Stimulated activated CD8-positive, alpha-beta memory T cell treated with anti-CD3 and anti-CD28 coated beads, Interleukin-2, amount 100 ng/mL, for 48 hours (primary cell): ENCODE results near the gene FAM81A.
"Not testable (repeated sequence)": the region's sequence is repeated elsewhere in the genome, so short reads cannot be mapped to it uniquely, and the experiment has no call there.

ENCODE experiments used
- DNase-seq, 2 donors: peaks; one replicate each; pipeline ENCODE4 v3.0.0-alpha.2; 2020; ENCODE audit warnings: low read depth in 2 of 2

The FAM81A gene

DNA sequence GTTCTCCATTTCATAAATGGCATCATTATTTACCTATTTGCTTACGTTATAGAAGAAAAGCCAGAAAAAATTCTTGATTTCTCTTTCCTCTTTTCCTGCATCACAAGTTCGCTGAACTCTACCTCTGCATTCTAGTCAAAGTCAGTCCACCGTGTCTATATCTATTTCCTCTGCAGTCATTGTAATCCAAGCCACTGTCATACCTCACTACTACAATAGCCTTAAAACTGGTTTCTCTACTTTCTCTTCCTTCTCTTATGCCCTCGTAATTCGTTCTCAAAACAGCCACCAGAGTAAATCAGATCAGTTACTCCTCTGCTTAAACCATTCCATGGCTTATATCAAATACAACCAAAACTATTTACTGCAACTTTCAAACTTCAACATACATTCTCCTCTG, 13.4 kb upstream of the FAM81A start:
- DNase-seq, result no peak

GRCh38 chr15:59428898-59429297, 9.1 kb upstream of the FAM81A start:
- not testable (repeated sequence) for DNase-seq

DNA sequence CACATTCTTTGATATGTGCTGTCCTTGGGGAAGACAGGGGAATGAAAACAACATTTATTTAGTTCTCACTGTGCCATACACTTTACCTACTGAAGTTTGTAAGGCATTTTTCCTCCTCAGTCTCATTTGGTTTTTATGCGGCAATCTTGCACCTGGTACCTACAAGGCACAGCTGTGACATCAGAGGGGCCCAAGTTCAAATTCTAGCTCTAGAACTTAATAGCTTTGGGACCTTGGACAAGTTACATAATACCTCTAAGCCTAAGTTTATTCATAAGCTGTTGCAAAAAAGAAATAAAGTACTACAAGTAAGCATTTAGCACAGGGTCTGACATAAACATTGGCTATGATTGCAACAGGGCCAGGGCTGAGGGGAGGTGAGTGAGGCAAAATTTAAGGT, 5.6 kb upstream of the FAM81A start:
- DNase-seq, result no peak

DNA sequence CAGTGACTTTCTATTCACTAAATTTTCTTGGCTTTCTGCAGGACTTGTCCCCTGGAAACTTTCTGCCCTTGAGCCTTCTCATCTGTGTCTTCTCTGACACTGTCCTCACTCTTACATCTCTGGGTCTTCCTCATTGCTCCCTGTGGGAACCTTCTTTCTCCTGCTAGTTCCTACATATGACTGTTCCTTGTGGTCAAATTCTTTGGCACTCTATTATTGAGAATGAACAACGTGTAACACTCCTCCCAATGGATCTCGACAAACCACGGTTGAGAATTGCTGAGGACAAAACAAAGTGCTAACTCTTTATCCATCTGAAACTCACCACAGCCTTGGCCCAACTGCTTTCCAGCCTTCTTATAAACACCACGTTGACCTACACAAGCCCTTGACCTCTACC, 3.5 kb upstream of the FAM81A start:
- no peak for DNase-seq

DNA sequence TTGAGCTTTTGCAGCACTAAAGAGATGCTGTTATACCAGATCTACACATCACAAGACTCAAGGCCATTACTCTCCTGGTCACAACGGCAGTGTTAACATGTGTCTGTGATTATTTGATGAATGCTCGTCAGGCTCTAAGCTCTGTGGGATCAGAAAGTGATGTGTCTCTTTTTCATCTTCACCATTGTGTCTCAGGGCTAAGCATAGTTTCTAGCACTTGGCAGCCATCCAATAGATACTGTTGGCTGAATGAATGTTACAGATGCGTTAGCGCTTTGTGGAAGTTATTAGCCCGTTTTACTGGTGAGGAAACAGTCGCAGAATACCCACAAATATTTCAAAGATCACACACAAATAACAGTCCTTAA, 1.2 kb upstream of the FAM81A start:
- no peak for DNase-seq

GRCh38 chr15:59437142-59437816, 707 bp upstream of the FAM81A start:
- DNase-seq, result no peak

DNA sequence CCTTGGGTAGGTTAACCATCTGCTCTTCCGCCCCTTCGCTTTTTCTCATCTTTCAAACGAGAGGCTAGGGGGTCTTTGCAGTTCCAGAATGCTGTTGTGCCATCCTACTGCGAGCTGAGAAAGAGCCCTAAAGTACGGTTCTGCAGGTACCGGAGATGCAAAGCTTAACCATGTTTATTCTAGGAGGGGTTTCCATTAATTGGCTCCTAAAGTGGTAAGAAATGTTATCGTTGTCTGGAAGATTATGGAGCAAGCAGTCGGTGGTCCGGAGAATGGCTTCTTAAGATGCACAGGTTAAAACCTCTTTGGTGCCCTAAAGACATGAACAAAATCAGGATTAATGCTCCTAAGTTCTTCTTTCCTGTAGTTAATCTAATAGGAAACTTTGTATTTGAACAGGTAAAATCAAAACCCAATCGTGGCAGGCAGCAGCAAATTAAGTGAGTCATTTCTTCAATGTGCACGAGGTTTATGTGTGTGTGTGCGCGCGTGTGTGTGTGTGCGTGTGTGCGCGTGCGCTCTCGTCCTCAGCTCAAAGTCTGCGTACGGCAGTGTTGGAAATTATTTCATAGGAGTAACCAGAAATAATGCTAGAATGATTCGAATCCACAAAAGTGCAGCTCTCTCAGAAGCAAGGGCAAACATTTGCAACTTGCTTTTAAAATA, 772 bp downstream of the FAM81A start:
- no peak for DNase-seq

DNA sequence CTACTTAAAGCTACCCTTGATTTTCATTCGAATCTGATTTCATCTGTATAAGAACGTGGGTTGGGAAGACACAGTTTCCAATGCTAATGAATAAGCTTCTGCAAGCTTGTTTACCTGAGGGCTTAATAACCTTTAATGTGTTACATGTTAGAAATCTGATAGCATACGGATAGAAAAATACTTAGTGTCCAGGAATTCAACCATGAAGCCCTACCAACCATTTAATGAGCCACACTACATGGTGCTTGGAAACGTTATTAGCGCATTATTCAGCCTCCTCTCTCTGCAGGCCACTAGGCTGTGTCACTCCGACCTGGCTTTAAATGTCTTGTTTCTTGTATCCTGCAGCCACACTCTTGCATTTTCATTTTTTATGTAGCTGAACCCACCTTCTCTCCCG, 1.6 kb downstream of the FAM81A start:
- DNase-seq, result no peak

DNA sequence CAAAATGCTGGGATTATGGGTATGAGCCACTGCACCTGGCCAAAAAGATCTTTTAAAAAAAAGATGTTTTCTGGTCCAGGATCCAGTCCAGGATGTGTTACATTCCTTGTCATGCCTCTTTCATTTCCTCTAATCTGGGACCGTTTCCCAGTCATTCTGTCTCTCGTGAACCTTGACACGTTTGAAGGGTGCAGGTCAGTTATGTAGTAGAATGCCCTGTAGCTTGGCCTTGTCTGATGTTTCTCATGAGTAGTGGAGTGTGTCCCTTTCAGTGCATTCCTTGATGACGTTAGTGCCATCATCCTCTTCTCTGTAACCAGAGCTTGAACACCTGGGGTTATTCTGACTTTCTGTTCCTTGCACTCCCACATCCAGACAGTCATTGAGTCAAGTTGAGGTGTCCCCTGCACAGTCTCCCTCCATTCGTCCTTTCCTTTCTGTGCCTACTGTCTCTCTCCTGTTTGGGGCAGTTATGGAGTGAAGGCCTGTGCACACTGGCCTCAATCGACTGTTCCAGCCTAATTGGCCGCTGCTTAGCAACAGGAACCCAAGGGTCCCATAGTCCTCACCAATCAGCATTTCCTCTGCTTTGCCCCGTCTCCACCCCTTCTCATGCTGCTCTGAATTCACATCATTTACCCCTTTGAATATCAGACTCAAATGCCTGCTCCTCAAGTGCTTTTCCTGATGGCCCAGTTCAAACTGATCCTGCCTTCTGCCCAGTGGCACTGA, 5.5 kb downstream of the FAM81A start:
- no peak for DNase-seq

GRCh38 chr15:59444081-59444835, 6.3 kb downstream of the FAM81A start:
- no peak for DNase-seq

- DNase-seq, result no peak
These were observed 7.1 kb downstream of the FAM81A start for GRCh38 chr15:59444980-59445545.

DNA sequence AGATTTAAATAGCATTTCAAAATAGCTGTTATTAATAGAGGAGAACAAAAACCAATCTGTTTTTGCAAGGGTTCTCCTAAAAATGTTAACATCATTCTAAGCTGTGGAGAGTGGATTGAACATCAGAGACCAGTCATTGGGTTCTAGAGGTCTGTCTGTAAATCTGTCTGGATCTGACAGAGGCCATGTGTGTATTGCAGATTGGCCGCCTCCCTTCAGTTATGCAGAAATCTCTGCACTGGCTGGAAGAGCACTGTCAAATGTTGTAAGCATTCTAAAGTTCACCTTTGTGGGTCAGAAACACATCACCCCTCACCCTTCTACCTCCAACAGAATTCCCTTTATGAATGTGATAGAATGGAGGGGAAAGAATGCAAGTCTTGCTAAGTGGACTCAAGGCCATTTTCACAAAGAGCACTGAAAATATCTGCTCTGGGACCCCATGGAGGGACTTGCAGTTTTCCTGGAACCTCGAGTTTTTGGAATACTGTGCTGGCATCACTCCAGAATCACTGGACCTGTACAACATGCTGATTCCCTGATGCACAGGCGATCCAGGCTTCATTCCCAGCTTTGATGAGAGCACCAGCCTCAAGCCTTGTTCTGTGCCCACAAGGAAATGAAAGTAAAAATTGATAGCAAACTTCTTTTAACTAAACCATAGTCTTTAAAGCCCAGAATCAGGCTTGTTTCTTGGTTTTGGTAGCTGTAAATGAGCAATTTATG, 8.4 kb downstream of the FAM81A start:
- DNase-seq, result no peak

- no peak for DNase-seq
These were observed 9.4 kb downstream of the FAM81A start for GRCh38 chr15:59447367-59447766.

- DNase-seq, result no peak
These were observed 10.9 kb downstream of the FAM81A start for GRCh38 chr15:59448871-59449270.

DNA sequence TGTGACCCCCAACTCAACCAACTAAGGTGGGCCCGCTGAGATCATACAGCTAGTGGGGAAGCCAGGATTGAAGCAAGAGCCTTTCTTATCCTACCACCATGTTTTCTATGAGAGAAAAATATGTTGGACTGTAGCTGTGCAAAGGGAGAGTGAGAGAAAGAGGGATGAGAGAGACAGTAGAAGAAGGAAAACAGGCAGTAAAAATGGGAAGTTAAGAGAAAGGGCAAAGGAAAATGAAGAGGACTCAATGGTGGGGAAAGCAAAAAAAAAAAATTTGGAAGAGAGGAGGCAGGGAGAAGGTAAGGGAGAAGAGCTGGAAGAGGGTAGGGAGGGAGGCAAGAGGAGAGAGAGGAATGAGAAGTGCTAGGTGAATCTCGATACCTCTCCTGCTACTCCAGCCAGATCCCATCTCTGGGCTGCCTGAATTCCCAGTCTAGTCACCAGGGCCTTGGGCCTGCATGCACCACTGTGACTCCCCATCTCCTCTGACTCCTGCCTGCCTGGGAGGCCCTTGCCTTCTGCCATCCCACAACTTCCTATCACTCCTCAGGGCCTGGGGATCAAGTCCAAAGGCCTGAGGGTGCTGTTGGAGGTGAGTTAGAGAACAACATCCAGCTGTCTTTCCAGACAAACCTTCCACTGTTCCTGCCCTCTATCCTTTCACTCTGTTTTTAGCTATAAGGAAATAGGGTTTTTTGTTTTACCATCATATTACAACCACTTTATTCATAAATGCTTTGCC, 15.7 kb downstream of the FAM81A start:
- no peak for DNase-seq

GRCh38 chr15:59456114-59456513, 18.1 kb downstream of the FAM81A start:
- no peak for DNase-seq

DNA sequence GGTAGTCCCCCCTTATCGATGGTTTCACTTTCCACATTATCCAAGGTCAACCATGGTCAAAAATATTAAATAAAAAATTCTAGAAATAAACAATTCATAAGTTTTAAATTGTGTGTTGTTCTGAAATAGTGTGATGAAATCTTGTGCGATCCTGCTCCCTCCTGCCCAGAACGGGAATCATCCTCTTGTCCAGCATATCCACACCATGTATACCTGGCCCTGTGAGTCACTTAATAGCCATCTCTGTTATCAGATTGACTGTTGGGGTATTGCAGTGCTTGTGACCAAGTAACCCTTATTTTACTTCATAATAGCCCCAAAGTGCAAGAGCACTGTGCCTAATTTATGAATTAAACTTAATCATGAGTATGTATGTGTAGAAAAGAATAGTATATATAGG, 19.1 kb downstream of the FAM81A start:
- DNase-seq, result no peak

DNA sequence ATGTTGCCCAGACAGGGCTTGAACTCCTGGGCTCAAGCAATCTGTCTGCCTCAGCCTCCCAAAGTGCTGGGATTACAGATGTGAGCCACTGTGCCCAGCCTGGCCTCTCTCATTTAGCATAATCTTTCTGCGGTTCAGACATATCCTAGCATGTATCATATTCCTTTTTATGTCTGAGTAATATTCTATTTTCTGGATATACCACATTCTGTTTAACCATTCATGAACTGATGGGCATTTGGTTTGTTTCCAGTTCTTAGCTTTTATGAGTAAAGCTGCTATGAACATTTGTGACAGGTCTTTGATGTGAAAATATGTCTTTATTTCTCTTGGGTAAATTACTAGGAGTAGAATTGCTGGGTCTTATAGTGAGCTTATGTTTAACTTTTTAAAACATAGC, 23.5 kb downstream of the FAM81A start:
- DNase-seq, result no peak

DNA sequence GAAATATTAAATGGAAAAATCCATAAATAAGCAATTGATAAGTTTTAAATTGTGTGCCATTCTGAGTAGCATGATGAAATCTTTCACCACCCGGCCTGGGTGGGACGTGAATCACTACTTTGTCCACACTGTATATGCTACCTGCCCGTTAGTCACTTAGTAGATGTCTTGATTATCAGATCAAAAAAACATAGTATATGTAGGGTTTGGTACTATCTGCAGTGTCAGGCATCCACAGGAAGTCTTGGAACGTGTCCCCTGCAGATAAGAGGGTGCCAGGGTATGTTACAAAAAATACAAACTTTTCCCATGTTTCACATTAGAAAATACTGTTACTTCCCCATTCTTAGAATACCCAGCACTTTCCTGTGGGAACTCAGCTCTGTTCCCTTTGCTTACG, 35.2 kb downstream of the FAM81A start:
- no peak for DNase-seq

- DNase-seq, result not testable (repeated sequence)
These were observed 37.2 kb downstream of the FAM81A start for GRCh38 chr15:59475161-59475560.

GRCh38 chr15:59484399-59484798, 46.4 kb downstream of the FAM81A start:
- no peak for DNase-seq
